COR-L47 (cell line): Measurements from ENCODE around the gene ATAD2B.
"Not testable (repeated sequence)": the region's sequence is repeated elsewhere in the genome, so short reads cannot be mapped to it uniquely, and the experiment has no call there.

Experiments used
- DNase-seq: peaks from one replicate; lab custom pipeline; 2025; lab: John Stamatoyannopoulos, UW

ATAD2B gene

GRCh38 chr2:23789012-23789411, 137.9 kb downstream of the ATAD2B start:
- DNase-seq = no peak

GRCh38 chr2:23788100-23788499, 138.8 kb downstream of the ATAD2B start:
- no peak for DNase-seq

GRCh38 chr2:23784971-23785370, 142.0 kb downstream of the ATAD2B start:
- DNase-seq = no peak

- DNase-seq = no peak
These were observed 144.3 kb downstream of the ATAD2B start for GRCh38 chr2:23782646-23783045.

GRCh38 chr2:23782126-23782525, 144.8 kb downstream of the ATAD2B start:
- no peak for DNase-seq

GRCh38 chr2:23780465-23780864, 146.5 kb downstream of the ATAD2B start:
- DNase-seq = not testable (repeated sequence)

- no peak for DNase-seq
These were observed 149.1 kb downstream of the ATAD2B start for GRCh38 chr2:23777826-23778225.

GRCh38 chr2:23776021-23776420, 150.9 kb downstream of the ATAD2B start:
- DNase-seq = no peak

- no peak for DNase-seq
These were observed 154.2 kb downstream of the ATAD2B start for GRCh38 chr2:23772684-23773083.

- no peak for DNase-seq
These were observed 154.9 kb downstream of the ATAD2B start for GRCh38 chr2:23772056-23772455.

- DNase-seq = no peak
These were observed 157.6 kb downstream of the ATAD2B start for GRCh38 chr2:23769364-23769763.

GRCh38 chr2:23767876-23768621, 158.9 kb downstream of the ATAD2B start:
- DNase-seq = no peak

GRCh38 chr2:23762141-23762540, 164.8 kb downstream of the ATAD2B start:
- no peak for DNase-seq

GRCh38 chr2:23761638-23762037, 165.3 kb downstream of the ATAD2B start:
- DNase-seq = no peak

- peak; percentile 12 for DNase-seq
These were observed 166.2 kb downstream of the ATAD2B start for GRCh38 chr2:23760736-23761135.

- DNase-seq = no peak
These were observed 169.1 kb downstream of the ATAD2B start for GRCh38 chr2:23757686-23758433.

- no peak for DNase-seq
These were observed 170.2 kb downstream of the ATAD2B start for GRCh38 chr2:23756593-23757292.

- DNase-seq = no peak
These were observed 172.0 kb downstream of the ATAD2B start for GRCh38 chr2:23754970-23755369.

GRCh38 chr2:23753291-23754010, 173.5 kb downstream of the ATAD2B start:
- no peak for DNase-seq

GRCh38 chr2:23751747-23752265, 175.1 kb downstream of the ATAD2B start:
- no peak for DNase-seq

- DNase-seq = no peak
These were observed 180.6 kb downstream of the ATAD2B start for GRCh38 chr2:23746141-23746863.
